ENCODE data around the gene FOXI3.
"Not testable (repeated sequence)": the region's sequence is repeated elsewhere in the genome, so short reads cannot be mapped to it uniquely, and the experiment has no call there.

Gene FOXI3

GRCh38 chr2:88437010-88437409, 15.5 kb downstream of the FOXI3 start:
- no peak for DNase-seq

GRCh38 chr2:88429929-88430328, 22.6 kb downstream of the FOXI3 start:
- DNase-seq: no peak

- no peak for DNase-seq
Measured at GRCh38 chr2:88423733-88424132, 28.8 kb downstream of the FOXI3 start.

- DNase-seq: not testable (repeated sequence)
Measured at GRCh38 chr2:88419051-88419450, 33.4 kb downstream of the FOXI3 start.

GRCh38 chr2:88416016-88416663, 36.4 kb downstream of the FOXI3 start:
- no peak for DNase-seq

- DNase-seq: not testable (repeated sequence)
Measured at GRCh38 chr2:88408870-88409269, 43.6 kb downstream of the FOXI3 start.

- DNase-seq: no peak
Measured at GRCh38 chr2:88400037-88400767, 52.3 kb downstream of the FOXI3 start.

GRCh38 chr2:88398180-88398579, 54.3 kb downstream of the FOXI3 start:
- no peak for DNase-seq
